HG03378 (cell line): ENCODE results near the gene TMEM231.
"Not testable (repeated sequence)": the region's sequence is repeated elsewhere in the genome, so short reads cannot be mapped to it uniquely, and the experiment has no call there.

Experiments used
- ATAC-seq: cut with Tn5 transposase; IDR thresholded peaks from one replicate; pipeline ENCODE4 v1.9.1; 2021; ENCODE audit warnings: mild to moderate bottlenecking, moderate library complexity; ENCODE audit not compliant: unreplicated experiment

TMEM231 gene

DNA sequence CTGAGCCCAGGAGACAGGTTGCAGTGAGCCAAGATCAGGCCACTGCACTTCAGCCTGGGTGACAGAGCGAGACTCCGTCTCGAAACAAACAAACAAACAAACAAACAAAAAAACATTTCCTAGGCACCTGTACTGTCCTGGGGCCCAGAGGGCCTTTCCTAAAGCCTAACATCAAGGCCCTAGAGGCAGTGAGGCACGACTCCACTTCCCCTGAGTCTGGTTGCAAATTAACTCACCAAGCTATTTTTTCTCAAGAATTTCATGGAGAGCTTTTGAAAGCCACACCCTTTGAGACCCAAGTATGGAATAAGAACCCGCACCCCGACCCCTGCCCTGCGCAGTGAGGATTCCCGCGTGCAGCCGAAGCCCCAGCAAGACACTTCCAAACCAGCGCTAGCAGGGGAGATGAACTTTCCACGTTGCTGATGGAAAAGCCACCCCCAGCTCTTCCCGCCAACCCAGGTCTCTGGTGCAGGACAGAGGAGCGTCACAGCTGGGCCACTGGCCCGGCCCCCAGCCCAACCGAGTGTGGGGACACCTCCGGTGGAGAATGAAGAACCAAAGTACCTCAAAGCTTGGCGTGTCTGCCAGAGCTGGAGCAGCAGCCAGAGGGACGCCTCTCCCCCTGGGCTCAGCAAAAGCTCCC is 21.4 kb downstream of the TMEM231 start:
- no peak for ATAC-seq

DNA sequence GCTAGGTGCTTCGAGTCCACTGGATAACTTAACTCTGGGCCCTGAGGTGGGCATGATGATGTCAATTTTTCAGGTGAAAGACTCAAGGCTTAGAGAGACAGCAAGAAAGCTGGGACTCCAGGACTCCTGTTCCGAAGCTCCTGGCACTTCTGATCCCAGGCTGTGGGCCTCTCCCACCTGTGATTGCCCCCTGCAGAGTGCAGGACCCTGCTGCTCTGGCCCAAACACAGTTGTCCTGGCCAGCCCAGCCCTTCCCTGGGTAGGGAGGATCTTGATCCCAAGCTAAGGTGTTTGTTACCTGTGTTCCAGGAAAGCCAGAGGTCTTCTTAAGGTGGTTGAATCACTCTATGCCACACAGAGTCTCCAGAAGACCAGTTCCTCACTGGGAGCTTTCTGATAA is 23.3 kb downstream of the TMEM231 start:
- no peak for ATAC-seq

DNA sequence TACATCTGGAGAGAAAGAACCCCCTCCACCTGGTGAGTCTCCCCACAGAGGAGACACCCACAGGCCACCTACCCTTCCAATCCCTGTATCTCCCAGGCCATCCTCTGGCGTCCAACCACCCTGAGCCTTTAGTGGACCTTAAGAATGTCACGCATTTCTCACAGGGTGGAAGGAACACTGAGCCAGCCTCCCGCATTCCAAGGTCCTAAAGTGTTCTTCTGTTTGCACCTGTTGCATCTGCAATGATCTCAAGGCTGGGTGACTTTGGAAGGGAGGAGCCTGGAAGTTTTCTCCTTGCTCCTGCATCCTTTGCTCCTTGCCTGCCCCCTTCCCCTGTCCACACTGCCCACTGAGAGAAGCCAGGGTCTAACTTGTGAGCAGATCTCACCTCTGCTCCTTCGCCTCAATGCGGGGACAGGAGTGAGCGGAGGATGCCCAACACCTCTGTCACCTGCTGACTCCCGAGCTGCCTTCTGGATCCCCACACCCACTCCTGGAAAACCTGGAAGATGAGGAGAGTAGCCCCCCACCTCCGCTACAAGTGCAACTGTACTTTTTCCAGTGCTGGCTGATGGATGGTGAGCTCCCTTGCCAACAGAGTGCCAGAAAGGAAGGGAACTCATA is 23.8 kb downstream of the TMEM231 start:
- no peak for ATAC-seq

DNA sequence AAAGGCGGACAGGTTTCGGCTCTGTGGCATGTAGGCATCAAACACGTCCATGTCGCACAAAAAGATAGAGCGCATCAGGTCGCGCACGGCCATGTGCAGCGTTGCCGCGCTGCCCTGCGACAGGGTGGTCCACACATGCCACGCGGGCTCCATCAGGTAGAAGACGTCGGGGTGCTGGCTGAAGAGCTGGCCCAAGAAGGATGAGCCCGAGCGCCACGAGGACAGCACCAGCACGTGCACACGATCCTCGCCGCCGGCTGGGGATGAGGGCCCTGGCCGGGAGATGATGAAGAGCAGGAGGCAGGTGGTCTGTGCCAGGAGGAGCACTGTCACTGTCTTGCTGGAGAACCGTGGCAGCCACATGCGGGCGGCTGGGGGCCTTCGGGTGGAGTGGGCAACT is 26.1 kb downstream of the TMEM231 start:
- ATAC-seq = no peak

DNA sequence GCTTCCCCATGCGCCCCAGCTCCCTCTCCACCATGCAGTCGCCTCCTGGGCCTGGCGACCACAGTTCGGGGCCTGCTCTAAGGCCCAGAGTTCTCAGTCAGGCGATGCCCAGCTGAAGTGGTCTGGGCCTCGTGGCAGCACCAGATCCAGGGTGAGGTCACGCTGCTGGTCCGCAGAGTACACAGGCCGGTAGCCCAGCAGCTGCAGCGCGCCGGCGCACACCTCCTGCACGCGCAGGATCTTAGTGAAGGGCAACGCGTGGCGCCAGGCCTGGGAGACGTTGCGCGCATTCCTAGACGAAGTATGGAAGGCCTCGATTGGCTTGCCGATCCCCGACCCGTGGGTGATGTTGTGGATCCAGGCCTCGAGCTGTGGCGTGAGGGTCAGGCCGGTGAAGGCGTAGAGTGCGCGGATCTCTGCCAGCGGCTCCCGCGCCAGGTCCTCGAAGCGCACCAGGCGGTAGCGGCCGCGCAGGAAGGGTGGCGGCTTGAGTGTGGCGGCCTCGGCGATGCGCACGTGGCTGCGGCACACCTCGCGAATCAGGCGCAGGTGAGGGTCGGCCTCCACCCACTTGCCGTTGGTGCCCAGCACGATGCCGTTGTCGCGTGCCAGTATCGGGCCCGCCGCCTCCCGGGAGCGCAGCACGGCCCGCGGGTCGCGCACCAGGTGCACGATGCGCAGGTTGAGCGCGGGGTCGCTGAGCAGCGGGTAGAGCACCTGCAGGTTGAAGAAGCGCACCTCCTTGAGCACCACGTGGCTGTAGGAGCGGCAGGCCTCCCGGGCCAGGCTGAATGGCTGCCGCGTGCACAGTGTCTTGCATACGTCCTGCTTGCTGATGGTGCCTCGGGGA is 26.8 kb downstream of the TMEM231 start:
- no peak for ATAC-seq

DNA sequence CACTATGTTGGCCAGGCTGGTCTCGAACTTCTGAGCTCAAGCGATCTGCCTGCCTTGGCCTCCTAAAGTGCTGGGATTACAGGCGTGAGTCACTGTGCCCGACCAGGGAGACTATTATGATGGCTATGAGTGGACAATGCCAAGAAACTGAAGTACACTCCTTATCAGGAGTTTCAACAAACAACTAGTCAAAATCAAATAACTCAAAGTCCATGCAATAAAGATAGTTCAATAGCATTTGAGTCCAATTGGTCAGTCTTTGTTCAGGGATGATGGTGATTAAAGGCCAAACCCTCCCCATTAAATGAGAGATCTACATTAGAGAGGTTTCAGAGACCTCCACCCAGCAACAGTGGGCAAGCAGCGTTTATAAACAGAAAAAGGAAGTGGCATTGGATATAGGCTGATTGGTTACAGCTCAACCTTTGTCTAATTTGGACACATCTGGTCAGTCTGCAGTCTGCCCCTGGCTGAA is 28.2 kb downstream of the TMEM231 start:
- no peak for ATAC-seq

DNA sequence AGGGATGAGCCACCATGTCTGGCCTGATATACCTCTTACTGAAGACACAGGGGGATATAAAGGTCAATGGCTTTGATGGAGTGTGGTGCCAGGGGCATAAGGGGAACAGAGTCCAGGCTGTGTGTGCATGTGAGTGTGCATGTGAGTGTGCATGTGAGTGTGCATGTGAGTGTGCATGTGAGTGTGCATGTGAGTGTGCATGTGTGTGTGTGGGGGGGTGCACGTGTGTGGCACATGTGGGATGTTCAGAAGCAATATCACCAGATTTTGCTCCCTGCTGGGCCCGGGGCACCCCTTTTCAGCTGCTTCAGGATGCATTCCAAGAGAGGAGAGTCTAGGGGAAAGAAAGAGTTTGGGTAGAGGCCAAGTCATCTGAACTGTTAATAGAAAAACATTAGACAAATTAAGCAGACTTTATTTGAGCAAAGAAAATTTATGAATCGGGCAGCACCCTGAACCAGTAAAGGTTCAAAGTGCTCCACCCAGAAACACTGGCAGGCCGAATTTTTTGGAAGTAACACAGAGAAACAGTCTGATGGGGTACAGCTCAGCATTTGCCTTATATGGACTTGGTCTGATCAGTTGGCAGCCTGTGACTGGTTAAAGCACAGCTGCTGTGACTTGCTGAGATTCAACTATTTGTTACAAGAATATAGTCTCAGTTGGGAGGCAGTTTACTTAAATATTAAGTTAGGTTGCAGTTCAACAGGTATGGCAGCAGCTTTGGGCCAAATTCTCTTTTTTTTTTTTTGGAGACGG is 29.8 kb downstream of the TMEM231 start:
- ATAC-seq = no peak

DNA sequence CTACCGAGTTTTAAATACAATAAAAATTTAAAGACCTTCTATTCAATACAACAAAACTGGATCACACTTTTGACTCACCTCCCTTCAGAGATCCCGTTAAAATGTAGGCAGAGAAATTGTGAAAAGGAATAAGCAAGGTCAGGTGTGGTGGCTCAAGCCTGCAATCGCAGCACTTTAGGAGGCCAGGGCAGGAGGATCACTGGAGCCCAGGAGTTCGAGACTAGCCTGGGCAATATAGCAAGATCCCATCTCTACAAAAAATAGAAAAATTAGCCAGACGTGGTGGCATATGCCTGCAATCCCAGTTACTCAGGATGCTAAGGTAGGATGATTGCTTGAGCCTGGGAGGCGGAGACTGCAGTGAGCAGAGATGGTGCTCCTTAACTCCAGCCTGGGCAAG is 36.9 kb downstream of the TMEM231 start:
- no peak for ATAC-seq

DNA sequence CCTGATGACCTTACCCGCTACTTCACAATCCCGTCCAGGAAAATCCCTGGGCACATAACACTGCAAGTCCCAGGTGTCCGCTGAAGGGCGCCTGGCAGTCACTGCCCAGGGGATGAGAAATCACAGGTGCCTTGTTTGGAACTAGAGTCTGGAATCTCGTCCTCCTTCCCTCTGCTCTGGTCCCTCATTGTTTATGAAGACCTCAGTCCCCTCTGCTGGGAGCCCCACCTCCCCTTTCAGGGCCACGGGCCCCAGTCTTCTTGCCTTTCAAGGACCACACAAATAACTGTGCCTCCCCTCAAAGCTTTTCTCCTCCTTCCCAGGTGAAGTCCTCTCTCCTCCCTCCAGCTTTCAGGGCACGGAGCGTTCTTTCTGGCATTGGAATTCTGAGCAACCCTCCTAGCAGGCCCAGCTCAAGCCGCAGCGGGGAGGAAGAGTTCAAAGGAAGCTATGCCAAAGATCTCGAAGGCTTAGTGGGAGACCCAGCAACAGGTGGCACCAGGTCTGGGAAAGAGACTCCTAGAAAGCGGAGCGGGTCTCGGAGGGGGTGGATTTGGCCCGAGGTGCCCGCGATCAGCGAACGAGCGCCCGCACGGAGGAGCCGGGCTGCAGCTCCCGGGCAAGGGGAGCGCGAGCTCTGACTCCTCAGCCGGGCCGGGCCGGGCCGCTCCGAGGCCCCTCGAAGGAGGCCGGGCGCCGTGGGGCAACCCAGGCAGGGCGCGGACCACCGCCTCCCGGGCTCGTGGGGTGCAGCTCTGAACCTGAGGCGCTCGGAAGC is 39.7 kb downstream of the TMEM231 start:
- not testable (repeated sequence) for ATAC-seq

DNA sequence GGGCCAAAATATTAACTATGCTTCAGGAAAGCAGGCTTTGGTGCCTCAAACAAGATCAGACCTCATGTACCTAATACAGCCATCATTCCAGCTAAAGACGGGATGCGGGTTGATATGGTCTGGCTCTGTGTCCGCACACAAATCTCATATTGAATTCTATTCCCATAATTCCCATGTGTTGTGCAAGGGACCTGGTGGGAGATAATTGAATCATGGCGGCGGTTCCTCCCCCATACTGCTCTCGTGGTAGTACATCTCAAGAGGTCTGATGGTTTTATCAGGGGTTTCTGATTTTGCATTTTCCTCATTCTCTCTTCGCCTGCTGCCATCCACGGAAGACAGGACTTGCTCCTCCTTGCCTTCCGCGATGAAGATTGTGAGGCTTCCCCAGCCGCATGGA is 41.8 kb downstream of the TMEM231 start:
- ATAC-seq = no peak

DNA sequence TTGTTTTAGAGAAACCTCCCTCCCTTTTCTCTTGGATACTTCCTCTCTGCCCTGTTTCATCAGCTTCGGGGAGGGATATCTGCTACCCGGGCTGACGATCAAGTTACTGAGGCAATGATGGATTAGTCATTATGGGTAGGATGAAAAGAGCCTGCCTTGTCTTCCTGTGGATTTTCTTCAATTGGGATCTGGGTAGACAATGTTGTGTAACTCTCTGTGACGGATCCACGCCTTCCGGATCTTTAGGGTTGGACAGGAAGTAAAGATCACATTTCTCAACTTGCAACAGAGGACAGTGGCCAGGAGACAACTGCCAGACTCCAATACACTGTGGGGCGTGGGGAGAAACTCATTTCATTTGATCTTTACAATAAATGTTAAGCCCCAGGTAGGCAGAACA is 49.5 kb downstream of the TMEM231 start:
- no peak for ATAC-seq

DNA sequence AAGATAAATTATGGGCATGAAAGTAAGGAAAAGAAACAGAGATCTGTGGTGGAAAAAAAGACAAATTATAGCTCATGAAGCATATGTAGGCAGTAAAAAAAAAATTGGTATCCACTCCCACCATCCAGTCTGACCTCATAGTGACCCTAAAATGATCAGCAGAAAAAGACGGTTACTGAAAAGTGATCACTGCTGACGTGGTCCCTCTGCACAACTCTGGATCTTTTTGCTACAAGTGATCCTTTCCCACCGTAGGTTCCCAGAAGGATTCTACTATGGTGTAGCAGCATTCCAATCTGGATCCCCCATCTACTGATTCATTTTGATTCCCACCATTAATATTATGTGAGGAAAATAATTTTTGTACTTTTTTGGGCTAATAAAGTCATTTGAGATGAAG is 49.9 kb downstream of the TMEM231 start:
- no peak for ATAC-seq

DNA sequence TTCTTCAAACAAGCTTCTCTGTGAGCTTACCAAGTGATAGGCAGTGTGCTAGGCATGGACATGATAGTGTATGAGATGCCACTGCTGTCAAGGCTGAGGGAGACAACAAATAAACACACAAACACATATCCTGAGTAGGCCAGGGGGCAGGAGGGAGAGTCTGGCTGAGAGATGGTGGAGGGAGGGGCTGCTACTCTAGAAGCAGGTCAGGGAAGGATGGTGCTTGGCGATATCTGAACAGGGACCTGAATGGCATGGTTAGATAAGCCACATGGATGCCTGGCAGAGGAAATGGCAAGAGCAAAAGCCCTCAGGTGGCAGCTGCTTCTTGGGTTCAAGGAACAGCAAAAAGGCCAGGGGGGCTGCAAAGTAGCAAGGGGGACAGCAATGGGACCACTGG is 52.3 kb downstream of the TMEM231 start:
- ATAC-seq = no peak

DNA sequence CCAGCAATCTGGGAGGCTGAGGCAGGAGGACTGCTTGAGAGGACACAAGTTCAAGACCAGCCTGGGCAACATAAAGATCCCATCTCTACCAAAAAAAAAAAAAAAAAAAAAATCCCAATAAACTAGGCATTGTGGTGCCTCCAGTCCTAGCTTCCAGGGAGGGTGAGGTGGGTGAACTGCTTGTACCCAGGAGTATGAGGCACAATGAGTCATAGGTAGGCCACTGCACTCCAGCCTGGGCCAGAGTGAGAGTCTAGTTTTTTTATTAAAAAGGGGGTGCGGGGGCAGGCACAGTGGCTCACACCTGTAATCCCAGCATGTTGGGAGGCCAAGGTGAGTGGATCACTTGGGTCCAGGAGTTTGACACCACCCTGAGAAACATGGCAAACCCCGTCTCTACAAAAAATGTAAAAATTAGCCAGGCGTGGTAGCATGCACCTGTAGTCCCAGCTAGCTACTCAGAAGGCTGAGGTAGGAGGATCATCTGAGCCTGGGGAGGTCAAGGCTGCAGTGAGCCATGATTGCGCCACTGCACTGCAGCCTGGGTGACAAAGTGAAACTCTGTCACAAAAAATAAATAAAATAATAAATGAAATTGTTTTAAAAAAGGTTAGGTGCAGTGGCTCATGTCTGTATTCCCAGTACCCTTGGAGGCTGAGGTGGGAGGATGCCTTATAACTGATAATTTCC is 53.0 kb downstream of the TMEM231 start:
- ATAC-seq = no peak

DNA sequence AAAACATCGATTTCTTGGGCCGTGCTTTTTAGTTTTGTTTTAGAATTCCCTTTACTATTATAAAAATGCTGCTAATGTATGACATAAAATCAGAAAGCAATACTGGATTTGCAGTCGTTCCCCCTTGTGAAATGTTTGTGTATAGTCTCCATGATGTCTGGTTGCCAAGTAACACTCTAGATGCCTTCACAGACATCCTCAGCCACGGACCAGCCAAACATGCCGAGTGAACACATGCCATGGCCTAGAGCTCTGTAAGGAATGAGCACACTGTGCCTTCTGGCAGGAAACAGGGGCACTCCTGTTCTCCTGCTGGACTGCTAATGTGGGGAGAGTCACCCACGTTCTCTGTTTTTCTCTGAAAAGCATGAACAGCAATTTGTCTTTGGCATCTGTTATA is 54.2 kb downstream of the TMEM231 start:
- ATAC-seq = not testable (repeated sequence)

DNA sequence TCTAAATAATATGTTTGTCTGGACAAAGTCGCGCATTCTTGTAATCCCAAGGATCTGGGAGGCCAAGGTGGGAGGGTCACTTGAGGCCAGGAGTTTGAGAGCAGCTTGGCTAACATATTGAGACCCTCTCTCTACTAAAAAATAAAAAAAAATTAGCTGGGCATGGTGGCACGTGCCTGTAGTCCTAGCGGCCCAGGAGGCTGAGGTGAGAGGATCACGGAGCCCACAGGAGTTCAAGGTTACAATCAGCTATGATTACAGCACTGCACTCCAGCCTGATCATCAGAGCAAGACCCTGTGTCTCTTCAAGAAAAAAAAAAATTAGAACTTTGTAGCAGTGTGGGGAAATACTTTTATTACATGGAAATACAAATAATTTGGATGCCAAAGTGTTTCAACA is 54.7 kb downstream of the TMEM231 start:
- no peak for ATAC-seq

DNA sequence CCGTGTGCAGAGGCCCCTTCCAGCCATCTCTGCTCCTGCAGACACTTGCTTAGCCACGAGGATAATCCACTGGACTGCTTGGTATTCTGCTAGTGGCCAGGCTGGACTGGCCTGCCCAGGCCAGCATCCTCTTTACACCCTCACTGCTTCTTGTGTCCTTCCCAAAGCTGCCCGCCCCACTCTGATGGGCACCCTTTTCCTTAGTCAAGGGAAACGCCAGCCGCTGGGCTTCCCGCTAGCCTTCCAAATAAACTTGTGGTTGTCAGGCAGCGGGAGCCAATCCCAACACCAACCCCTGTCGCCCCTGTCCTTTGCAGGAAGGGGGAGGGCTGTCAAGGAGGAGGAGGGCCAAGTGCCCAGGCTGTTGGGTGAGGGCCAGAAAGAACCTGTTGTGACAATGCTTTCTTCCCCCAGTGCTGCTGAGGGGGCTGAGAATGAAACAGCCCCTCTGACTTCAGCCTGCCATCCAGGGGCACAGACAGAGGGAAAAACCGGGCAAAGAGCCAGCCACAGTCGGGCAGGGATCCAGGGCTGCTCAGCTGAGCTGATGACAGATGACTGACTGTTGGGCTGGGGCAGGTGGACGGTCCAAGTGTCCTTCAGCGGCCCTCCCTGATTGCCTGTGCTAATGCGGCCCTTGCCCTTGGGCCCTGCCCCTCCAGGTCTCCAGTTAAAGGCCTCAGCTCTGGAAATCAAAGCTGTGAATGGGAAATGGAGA is 57.3 kb downstream of the TMEM231 start:
- ATAC-seq = not testable (repeated sequence)

DNA sequence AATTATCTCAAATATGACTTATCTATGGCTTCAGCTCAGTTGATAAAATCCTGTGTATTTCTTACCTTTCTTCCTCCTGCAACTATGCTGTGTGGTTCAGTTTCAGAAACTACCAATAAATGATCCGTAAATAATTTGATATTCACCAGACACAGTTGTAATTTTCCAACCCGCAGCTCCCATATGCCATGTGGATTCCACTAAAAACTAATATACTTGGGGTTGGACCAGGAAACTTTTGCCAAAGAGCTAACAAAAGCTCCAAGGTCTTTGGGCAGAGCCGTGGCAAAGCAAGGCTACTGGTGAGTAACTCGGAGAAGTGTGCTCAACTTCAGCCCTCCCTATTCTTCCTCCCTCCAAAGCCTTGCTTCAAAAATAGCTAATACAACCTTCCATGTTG is 58.5 kb downstream of the TMEM231 start:
- ATAC-seq = no peak

DNA sequence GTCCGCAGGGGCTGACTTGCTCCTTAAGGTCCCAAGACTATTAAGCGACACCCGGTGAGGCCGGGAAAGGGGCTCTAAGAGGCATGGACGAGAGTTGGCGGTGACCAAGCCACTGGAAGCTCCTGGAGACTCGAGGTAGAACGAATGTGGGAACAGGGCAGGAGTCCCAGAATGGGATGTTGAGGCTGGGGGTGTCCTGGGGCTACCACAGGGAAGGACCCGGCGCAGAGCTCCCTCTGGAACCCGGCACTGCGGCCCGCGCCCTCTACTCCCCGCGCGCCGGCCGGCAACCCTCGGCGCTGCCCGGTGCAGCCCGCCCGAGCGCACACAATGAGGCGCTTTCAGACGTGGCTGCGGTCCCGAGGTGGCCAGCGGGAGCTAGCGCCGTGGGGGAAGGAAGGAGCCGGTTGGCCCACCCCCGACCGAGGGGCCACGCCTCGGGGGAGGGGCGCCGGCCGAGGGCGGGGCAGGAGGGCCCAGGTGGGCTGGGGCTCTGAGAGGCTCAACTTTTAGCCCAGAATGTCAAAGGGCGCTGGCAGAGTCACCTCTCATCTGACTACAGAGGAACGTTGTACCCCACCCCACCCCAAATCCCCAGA is 60.9 kb downstream of the TMEM231 start, which contains the start of gene CHST6:
TSS of gene CHST6 (minus strand) at position 366 of the 599 bp plus-strand sequence. CDS start 15,613 bp downstream, outside the sequence.
- no peak for ATAC-seq
